Head of caudate nucleus (tissue), 42 donors: ENCODE results near the gene FAM13A.
"Not testable (repeated sequence)": the region's sequence is repeated elsewhere in the genome, so short reads cannot be mapped to it uniquely, and the experiment has no call there.

Experiments used
- DNase-seq, 42 donors: peaks; one replicate each; pipeline versions ENCODE4 v3.0.0 to v3.0.0-alpha.2; 2020 to 2021; ENCODE audit warnings: mixed read lengths in 7 of 42
- intact Hi-C: fragments of 100-400 bp; cut with DNase I; formaldehyde crosslinking; loops from one replicate; pipeline ENCODE4 v1.15.0; 2022

The FAM13A gene

GRCh38 chr4:88927420-88927819 lies 129.6 kb downstream of the FAM13A start:
- no peak for DNase-seq
- intact Hi-C loops = no loop called here

- no peak for DNase-seq
- intact Hi-C loops = no loop called here
Observed at GRCh38 chr4:88919056-88919455, 137.9 kb downstream of the FAM13A start.

DNA sequence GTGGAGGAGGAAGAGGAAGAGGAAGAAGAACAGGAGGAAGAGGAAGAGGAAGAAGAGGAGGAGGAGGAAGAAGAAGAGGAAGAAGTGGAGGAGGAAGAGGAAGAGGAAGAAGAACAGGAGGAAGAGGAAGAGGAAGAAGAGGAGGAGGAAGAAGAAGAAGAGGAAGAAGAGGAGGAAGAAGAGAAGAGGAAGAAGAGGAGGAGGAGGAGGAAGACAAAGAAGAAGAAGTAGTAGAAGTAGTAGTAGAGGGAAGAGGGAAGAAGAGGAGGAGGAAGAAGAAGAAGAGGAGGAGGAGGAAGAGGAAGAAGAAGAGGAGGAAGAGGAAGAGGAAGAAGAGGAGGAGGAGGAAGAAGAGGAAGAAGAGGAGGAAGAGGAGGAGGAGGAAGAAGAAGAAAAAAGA lies 143.8 kb downstream of the FAM13A start:
- intact Hi-C loops, DNase-seq: not testable (repeated sequence)

GRCh38 chr4:88911246-88912212 lies 145.5 kb downstream of the FAM13A start:
- intact Hi-C loops = no loop called here
- DNase-seq = no peak

DNA sequence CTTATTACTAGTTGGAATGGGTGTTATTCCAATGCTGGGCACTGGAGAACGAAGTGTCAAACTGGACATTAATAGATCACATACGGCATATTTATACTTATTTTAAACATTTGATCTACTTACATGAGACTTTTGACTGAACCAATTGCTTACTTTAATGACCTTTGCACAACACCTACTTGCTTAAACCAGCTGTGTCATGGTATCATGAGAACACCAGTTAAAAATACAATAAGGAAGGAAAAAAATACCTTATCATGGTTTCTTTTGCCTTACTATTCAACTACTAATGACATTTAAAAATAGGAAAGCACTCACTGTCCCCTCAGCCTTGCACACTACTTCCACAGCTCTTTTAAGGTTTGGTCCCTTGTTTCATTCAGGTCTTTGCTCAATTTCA lies 146.9 kb downstream of the FAM13A start:
- intact Hi-C loops = no loop called here
- DNase-seq = no peak

- no peak for DNase-seq
- intact Hi-C loops = no loop called here
Observed at GRCh38 chr4:88908521-88908920, 148.5 kb downstream of the FAM13A start.

DNA sequence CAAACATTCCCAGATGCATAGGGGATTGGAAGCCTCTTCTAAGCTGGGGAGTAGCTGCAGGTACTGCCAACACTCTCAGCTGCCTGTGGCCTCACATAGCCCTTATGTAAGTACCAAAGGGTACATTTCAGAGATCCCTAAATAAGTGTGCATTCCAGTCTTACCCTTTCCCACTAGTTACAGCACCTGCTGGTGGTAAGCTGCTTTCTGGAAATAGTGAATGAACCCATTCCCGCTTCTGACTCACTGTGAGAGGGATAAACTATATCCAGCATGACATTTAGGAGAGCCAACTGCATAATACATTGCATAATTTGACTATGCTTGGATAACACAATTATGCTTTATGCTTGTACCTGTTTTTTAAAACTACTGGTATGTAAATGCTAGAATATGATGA lies 149.0 kb downstream of the FAM13A start:
- intact Hi-C loops = no loop called here
- peak in 3 of 42 donors; percentile 2 to 25 (median 5) for DNase-seq

DNA sequence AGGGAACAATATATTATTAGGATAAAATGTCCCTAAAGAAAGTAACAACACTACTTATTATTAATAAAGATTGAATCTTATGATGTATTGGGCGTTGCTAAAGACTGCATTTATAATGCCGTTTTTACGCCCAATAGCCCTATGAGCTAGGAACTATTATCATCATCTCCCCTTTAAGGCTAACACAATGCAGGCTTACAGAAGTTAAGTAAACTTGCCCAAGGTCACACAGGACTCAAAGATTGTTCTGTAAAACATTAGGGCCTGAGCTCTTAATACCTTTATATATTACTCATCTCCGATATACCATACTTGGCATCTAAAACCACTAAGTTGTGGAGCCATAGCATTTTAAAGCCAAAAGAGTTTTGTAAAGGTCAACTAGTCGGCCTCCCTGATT lies 149.5 kb downstream of the FAM13A start:
- intact Hi-C loops = no loop called here
- no peak for DNase-seq

GRCh38 chr4:88904240-88904639 lies 152.7 kb downstream of the FAM13A start:
- DNase-seq, intact Hi-C loops: not testable (repeated sequence)

DNA sequence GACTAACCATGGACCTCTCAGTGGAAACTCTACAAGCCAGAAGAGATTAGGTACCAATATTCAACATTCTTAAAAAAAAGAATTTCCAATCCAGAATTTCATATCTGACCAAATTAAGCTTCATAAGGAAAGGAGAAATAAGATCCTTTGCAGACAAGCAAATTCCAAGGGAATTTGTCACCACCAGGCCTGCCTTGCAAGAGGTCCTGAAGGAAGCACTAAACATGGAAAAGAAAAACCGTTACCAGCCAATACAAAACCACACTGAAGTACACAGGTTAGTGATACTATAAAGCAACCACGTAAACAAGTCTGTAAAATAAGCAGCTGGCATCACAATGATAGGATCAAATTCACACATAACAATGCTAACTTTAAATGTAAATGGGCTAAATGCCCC lies 156.6 kb downstream of the FAM13A start:
- intact Hi-C loops = no loop called here
- no peak for DNase-seq

DNA sequence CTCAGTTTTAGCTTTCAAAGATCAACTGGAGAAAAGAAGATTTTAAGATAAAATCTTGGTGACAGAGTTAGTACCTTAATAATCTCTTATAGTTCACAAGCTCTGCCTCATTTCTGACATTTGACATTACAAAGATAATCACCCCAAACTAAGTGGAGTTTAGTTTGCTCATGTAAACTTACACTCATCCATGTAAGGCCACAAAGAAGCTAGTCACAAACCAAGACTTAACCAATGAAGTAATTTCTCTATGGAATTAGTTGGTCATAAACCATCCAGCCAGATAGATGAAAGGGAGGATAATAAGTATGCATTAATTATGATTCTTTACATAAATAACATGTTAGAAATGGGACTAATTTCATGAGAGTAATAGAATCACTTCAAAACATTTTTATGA lies 159.2 kb downstream of the FAM13A start:
- DNase-seq = no peak
- intact Hi-C loops = no loop called here

GRCh38 chr4:88897180-88897579 lies 159.8 kb downstream of the FAM13A start:
- DNase-seq = no peak
- intact Hi-C loops = no loop called here

DNA sequence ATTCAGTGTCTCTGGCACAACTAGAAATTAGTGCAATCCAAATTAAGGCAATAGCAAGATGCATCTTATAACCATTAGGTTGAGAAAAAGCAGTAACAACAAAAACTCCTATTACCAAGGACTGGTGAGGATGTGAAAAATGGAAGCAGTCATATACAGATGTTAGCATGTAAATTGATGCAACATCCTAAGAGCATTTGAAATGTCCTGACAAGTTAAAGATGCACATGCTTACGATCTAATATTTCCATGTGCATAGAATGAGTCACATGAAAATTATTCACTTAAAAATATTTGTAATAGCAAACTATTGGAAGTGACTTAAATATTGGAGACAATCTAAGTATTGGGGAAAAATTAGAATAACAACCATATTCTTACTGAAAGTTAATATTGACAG lies 163.0 kb downstream of the FAM13A start:
- no peak for DNase-seq
- intact Hi-C loops = no loop called here

DNA sequence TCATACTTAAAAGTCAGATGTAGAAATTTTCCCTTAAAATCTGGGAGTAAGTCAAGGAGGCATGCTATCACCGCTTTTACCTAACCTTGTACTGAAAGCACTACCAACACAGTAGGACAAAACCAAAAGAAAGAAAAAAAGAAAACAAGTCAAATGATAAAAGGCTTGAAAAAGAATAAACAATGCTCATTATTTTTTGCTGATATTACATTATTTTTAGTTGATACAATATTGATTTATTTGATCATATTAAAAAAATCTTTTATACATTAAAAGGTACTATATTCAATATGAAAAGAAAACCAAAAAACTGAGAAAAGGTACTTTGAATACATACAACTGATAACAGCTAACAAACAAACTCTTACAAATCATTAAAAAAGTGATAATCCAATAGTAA lies 164.3 kb downstream of the FAM13A start:
- intact Hi-C loops = no loop called here
- no peak for DNase-seq

GRCh38 chr4:88891636-88892035 lies 165.3 kb downstream of the FAM13A start:
- DNase-seq = no peak
- intact Hi-C loops = no loop called here

- DNase-seq, intact Hi-C loops: not testable (repeated sequence)
Observed at GRCh38 chr4:88887409-88887808, 169.6 kb downstream of the FAM13A start.

GRCh38 chr4:88881227-88881569 lies 175.8 kb downstream of the FAM13A start:
- no peak for DNase-seq
- intact Hi-C loops = no loop called here

DNA sequence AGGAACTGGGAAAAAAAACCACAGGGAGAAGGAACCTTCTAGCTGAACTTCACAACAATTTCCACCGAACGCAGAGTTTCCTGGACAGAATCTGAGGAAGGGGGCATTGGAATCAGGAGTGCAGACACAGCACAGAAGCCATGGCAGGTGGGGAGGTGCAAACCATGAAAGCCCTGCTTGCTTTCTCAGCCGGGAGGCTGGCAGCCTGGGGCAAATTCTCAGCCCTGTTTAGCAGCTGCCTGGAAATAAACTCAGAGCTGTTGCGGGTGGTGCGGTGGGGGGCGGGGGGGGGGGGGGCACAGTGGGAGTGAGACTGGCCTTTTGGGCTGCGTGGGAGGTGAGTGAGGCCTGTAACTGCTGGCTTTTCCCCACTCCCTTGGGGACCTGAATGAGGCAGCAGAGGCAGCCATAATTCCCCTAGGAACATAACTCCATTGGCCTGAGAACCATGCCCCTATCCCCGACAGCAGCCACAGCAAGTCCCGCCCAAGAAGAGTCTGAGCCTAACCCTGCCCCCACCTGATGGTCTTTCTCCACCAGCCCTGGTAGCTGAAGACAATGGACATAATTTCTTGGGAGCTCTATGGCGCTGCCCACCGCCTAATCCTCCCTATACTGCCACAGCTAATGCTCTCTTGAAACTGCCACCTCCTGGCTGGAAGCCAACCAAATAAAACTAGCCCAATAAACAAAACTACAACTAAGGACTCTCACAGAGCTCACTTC lies 176.3 kb downstream of the FAM13A start:
- intact Hi-C loops = no loop called here
- DNase-seq = no peak

- no peak for DNase-seq
- intact Hi-C loops = no loop called here
Observed at GRCh38 chr4:88879991-88880390, 177.0 kb downstream of the FAM13A start.

DNA sequence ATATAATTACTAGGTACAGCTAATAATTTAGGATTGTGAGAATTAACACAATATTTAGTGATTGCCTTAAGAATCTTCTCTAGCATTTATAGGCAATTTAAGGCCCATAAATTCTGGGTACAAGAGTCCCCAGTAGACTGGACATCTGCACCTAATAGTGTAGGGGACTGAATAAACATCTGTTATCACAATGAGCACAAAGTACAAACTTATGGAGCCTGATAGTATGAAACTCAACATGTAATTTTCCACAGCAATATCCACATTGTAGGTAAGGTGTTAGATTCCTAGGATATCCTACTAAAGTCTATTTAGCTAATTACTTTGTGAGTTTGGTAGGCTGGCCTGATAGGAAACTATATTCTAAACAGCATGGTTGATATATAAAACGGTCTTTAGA lies 178.3 kb downstream of the FAM13A start:
- no peak for DNase-seq
- intact Hi-C loops = no loop called here

DNA sequence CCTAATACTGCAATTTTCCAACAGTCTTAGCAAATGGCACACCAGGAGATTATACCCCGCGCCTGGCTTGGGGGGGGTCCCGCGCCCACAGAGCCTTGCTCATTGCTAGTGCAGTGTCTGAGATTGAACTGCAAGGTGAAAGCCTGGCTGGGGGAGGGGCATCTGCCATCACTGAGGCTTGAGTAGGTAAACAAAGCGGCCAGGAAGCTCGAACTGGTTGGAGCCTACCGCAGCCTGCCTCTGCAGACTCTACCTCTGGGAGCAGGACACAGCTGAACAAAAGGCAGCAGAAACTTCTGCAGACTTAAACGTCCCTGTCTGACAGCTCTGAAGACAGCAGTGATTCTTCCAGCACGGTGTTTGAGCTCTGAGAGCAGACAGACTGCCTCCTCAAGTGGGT lies 186.6 kb downstream of the FAM13A start:
- intact Hi-C loops = no loop called here
- no peak for DNase-seq
